GM21619 (cell line): Measurements from ENCODE around the gene PLPP4.
A peak's percentile ranks its signal among the peaks of the same experiment; 100 is the strongest.

Experiments
- ATAC-seq: cut with Tn5 transposase; IDR thresholded peaks from one replicate; pipeline ENCODE4 v1.9.1; 2021; ENCODE audit not compliant: unreplicated experiment

Gene PLPP4

GRCh38 chr10:120573355-120573754, 116.3 kb downstream of the PLPP4 start:
- no peak for ATAC-seq

GRCh38 chr10:120574981-120575380, 118.0 kb downstream of the PLPP4 start:
- no peak for ATAC-seq

GRCh38 chr10:120575411-120575810, 118.4 kb downstream of the PLPP4 start:
- no peak for ATAC-seq

- no peak for ATAC-seq
Measured at GRCh38 chr10:120578134-120578533, 121.1 kb downstream of the PLPP4 start.

- ATAC-seq = no peak
Measured at GRCh38 chr10:120578890-120579289, 121.9 kb downstream of the PLPP4 start.

- ATAC-seq = no peak
Measured at GRCh38 chr10:120580918-120581895, 124.2 kb downstream of the PLPP4 start.

GRCh38 chr10:120582753-120583152, 125.7 kb downstream of the PLPP4 start:
- ATAC-seq = no peak

GRCh38 chr10:120583424-120584108, 126.5 kb downstream of the PLPP4 start:
- no peak for ATAC-seq

GRCh38 chr10:120584786-120585185, 127.8 kb downstream of the PLPP4 start:
- no peak for ATAC-seq

- no peak for ATAC-seq
Measured at GRCh38 chr10:120586471-120586872, 129.4 kb downstream of the PLPP4 start.

- ATAC-seq = no peak
Measured at GRCh38 chr10:120587061-120587460, 130.0 kb downstream of the PLPP4 start.

GRCh38 chr10:120588311-120588710, 131.3 kb downstream of the PLPP4 start:
- no peak for ATAC-seq

GRCh38 chr10:120593693-120594092, 136.7 kb downstream of the PLPP4 start:
- no peak for ATAC-seq

- ATAC-seq = no peak
Measured at GRCh38 chr10:120597902-120598301, 140.9 kb downstream of the PLPP4 start.

GRCh38 chr10:120598386-120598785, 141.4 kb downstream of the PLPP4 start:
- no peak for ATAC-seq

- no peak for ATAC-seq
Measured at GRCh38 chr10:120599200-120599724, 142.2 kb downstream of the PLPP4 start.

- no peak for ATAC-seq
Measured at GRCh38 chr10:120600871-120601649, 144.0 kb downstream of the PLPP4 start.

- no peak for ATAC-seq
Measured at GRCh38 chr10:120601999-120602398, 145.0 kb downstream of the PLPP4 start.

- ATAC-seq = no peak
Measured at GRCh38 chr10:120605410-120605809, 148.4 kb downstream of the PLPP4 start.

- peak; percentile 68 for ATAC-seq
Measured at GRCh38 chr10:120606051-120606764, 149.2 kb downstream of the PLPP4 start.
